Tibial artery (tissue), 4 donors: ENCODE data around the gene ACOT13.
"Not testable (repeated sequence)": the region's sequence is repeated elsewhere in the genome, so short reads cannot be mapped to it uniquely, and the experiment has no call there.

ENCODE experiments used
- DNase-seq, 2 donors: peaks; one replicate each; pipeline ENCODE4 v3.0.0-alpha.2; 2019
- H3K27ac ChIP-seq, 2 donors: fragments of 200-600 bp; sonication (generic) in 1 of 2; 1 replicate in 1 of 2; 2 replicates in 1 of 2; pipeline ENCODE4 v1.5.1; 2018 to 2019; ENCODE audit warnings: mild to moderate bottlenecking in 1 of 2
- H3K27me3 ChIP-seq, 2 donors: fragments of 200-600 bp; sonication (generic) in 1 of 2; one replicate each; pipeline versions ENCODE4 v1.5.1 to v1.6.0; 2016 to 2019
- H3K36me3 ChIP-seq, 3 donors: fragments of 200-600 bp; sonication (generic) in 2 of 3; one replicate each; pipeline ENCODE4 v1.5.1; 2016 to 2019; ENCODE audit warnings: mild to moderate bottlenecking in 2 of 3
- H3K4me1 ChIP-seq, 4 donors: fragments of 200-600 bp; sonication (generic) in 2 of 4; 1 replicate in 3 of 4; 2 replicates in 1 of 4; pipeline ENCODE4 v1.5.1; 2016 to 2019
- H3K4me3 ChIP-seq, 2 donors: fragments of 200-600 bp; sonication (generic) in 1 of 2; 1 replicate in 1 of 2; 2 replicates in 1 of 2; pipeline ENCODE4 v1.5.1; 2018 to 2019; ENCODE audit warnings: mild to moderate bottlenecking in 2 of 2
- H3K9me3 ChIP-seq, 3 donors: fragments of 200-600 bp; sonication (generic) in 1 of 3; one replicate each; pipeline ENCODE4 v1.5.1; 2016 to 2019
- intact Hi-C: fragments of 100-400 bp; cut with DNase I; formaldehyde crosslinking; loops from one replicate; pipeline ENCODE4 v1.15.0; 2023; ENCODE audit warnings: low total_unique reads
- TF ChIP-seq, protein P1 (sequence below), 2 experiments: fragments of 200-600 bp in 1 of 2; fragments of 450-650 bp in 1 of 2; IDR thresholded peaks; one replicate each; pipeline ENCODE4 v1.5.1; 2017 to 2019; ENCODE audit warnings: antibody characterized with exemption in 2 of 2, mild to moderate bottlenecking in 1 of 2, moderate library complexity in 1 of 2

Gene ACOT13

DNA sequence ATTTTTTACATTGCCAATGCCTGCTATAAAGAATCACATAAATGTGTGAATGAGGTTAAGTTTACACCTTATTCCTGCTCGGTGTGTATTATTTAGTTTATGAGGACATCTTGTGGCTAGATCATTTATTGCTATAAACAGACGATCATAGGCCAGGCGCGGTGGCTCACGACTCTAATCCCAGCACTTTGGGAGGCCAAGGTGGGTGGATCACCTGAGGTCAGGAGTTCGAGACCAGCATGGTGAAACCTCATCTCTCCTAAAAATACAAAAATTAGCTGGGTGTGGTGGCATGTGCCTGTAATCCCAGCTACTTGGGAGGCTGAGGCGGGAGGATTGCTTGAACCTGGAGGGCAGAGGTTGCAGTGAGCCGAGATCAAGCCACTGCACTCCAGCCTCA, 28.8 kb downstream of the ACOT13 start:
- H3K27ac ChIP-seq, H3K36me3 ChIP-seq, H3K4me3 ChIP-seq, H3K9me3 ChIP-seq, intact Hi-C loops, DNase-seq, H3K27me3 ChIP-seq: not testable (repeated sequence)
- TF ChIP-seq, protein P1, sequence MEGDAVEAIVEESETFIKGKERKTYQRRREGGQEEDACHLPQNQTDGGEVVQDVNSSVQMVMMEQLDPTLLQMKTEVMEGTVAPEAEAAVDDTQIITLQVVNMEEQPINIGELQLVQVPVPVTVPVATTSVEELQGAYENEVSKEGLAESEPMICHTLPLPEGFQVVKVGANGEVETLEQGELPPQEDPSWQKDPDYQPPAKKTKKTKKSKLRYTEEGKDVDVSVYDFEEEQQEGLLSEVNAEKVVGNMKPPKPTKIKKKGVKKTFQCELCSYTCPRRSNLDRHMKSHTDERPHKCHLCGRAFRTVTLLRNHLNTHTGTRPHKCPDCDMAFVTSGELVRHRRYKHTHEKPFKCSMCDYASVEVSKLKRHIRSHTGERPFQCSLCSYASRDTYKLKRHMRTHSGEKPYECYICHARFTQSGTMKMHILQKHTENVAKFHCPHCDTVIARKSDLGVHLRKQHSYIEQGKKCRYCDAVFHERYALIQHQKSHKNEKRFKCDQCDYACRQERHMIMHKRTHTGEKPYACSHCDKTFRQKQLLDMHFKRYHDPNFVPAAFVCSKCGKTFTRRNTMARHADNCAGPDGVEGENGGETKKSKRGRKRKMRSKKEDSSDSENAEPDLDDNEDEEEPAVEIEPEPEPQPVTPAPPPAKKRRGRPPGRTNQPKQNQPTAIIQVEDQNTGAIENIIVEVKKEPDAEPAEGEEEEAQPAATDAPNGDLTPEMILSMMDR (IDR thresholded peaks at IDR 0.05) = peak; percentile 43 to 55
- peaks cover 0 to 10% (median 2%) of the 10 kb centered on the region in 4 donors for H3K4me1 ChIP-seq

DNA sequence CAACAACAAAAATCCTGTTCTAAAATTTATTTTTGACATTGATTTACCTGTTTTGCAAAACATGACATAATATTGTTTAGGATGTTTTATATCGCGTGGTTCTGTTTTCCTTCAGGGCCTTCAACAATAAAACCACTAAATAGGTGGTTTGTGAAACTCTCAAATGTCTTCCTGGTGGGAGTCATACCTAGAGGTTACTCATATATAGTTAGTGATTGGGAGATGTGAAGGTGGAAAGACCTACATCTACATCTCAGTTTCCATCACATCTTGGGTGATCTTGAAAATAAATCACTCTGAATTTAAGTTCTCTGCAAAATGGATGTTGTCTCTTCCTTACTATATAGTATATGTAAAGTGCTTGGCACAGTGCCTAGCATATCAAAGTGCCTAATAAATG, 29.2 kb downstream of the ACOT13 start:
- TF ChIP-seq, protein P1 (IDR thresholded peaks at IDR 0.05) = no peak
- peaks cover 0 to 10% (median 2%) of the 10 kb centered on the region in 4 donors for H3K4me1 ChIP-seq
- H3K36me3 ChIP-seq = peaks cover 0 to 5% (median 0%) of the 10 kb centered on the region in 3 donors
- H3K9me3 ChIP-seq = no peaks in the 10 kb centered on the region
- no peaks in the 10 kb centered on the region for H3K27me3 ChIP-seq
- no peak overlapping the region for H3K27ac ChIP-seq
- intact Hi-C loops = no loop called here
- H3K4me3 ChIP-seq = no peak overlapping the region
- no peak for DNase-seq

DNA sequence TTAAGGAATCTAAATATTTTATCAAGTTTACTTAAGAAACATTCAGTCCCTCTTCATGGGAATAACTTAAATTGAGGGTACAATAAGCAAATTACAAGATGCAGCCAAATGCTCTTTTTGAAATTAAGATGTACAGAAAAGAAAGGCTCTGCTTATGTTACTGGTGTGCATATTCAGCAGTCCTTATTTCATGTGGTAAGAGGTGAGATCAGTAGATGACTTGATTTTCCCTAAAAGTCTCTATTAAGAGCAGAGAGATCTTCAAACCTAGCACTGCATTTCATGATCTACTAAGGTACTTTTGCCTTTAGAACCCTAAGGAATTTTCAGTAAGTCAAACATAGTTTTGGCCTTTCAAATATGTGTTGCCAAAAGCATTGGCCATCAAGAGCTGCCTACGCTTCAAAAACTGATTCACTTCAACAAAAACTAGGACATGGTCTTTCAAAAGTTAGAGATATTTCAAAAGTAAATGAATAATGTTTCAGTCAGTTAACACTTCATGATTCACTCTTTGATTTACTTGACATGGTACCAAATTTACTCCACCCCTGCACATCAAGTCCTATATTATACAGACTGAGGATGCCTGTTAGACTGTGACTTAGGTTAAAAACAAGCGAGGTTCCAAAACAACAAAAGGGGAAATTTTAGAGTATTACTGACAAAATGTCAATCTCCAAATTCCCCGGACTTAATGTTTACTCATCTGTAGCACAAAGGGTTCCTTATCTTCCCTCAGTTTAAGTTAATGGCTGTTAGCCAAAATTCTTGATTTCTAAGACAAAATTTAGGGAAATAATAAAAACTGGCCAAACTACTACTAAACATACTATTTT, 32.9 kb downstream of the ACOT13 start:
- Histone ChIP-seq H3K27ac (peak overlapping the region in 1 of 2 donors; percentile 17), H3K36me3 (peaks cover 12 to 39% (median 28%) of the 10 kb centered on the region in 3 donors), H3K9me3 (no peaks in the 10 kb centered on the region), H3K4me3 (no peak overlapping the region), H3K27me3 (no peaks in the 10 kb centered on the region), H3K4me1 (peaks cover 0 to 10% (median 2%) of the 10 kb centered on the region in 4 donors)
- no peak for DNase-seq
- intact Hi-C loops = loop anchor here (2.0 kb wide), 1 partner anchor 117 kb away; no protein-coding TSS in a partner anchor
- TF ChIP-seq, protein P1 (IDR thresholded peaks at IDR 0.05) = no peak

DNA sequence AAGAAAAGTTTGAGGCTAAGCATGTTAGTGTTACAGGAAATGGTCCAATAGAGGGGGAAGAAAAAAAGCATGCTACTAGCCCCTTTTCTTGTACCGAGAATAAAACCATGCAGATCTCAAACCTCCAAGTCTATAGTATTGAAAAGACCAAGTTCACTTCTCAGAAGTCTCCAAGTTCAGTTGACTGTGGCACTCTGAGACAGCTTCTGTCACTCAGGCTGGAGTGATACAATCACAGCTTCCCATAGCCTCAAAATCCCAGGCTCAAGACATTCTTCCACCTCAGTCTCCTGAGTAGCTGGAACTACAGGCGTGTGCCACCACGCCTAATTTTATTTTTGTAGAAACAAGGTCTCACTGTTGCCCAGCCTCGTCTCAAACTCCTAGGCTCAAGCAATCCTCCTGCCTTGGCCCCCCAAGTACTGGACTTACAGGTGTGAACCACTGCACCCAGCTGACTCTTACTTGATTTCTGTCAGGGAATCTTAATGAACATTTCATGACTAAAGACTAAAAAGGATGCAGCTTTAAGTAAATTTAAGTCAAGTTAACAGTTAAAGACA, 35.9 kb downstream of the ACOT13 start:
- peaks cover 42 to 70% (median 58%) of the 10 kb centered on the region in 3 donors for H3K36me3 ChIP-seq
- intact Hi-C loops = no loop called here

DNA sequence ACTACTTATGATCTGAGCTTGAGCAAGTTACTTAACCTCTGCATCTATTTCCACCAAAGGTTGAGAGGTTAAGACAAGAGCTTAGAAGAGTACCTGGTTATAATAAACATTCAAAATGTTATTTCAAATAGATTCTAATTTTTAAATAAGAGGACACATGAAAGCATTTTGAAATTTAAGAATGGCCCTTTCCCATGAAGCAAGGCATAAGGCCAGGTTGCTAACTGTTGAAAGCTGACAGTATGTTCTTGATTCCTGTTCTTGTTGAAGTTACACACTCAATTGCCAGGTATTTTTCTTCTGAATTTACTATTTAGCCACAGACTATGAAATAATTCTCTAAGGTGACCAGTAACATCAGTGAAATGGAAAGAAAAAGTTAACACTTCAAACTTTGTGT, 37.6 kb downstream of the ACOT13 start:
- intact Hi-C loops = loop anchor here (2.0 kb wide), 1 partner anchor 64 kb away; no protein-coding TSS in a partner anchor
- H3K27me3 ChIP-seq = no peaks in the 10 kb centered on the region
- peaks cover 57 to 86% (median 74%) of the 10 kb centered on the region in 3 donors for H3K36me3 ChIP-seq
- peaks cover 0 to 10% (median under 1%) of the 10 kb centered on the region in 4 donors for H3K4me1 ChIP-seq
- no peak overlapping the region for H3K27ac ChIP-seq
- no peaks in the 10 kb centered on the region for H3K9me3 ChIP-seq
- no peak overlapping the region for H3K4me3 ChIP-seq
- DNase-seq = no peak
- TF ChIP-seq, protein P1 (IDR thresholded peaks at IDR 0.05) = no peak

More for the DNA sequence above, 35.9 kb downstream of the ACOT13 start:
- H3K27ac ChIP-seq = no peak overlapping the region
- TF ChIP-seq, protein P1 (IDR thresholded peaks at IDR 0.05) = no peak
- no peak for DNase-seq
- H3K27me3 ChIP-seq = no peaks in the 10 kb centered on the region
- H3K9me3 ChIP-seq = no peaks in the 10 kb centered on the region
- H3K4me1 ChIP-seq = peaks cover 0 to 10% (median 2%) of the 10 kb centered on the region in 4 donors
- H3K4me3 ChIP-seq = no peak overlapping the region
